Endothelial cell of umbilical vein (primary cell): ENCODE results near the gene GPR155. TPM values are rescaled to one million over a fixed set of nuclear protein-coding genes. Genes with fewer than 3 reads are reported as not detected.

Experiments
- BruUV-seq: library from RNA; stranded (reverse); fragments of 400-500 nt; replicated peaks from 2 replicates; lab custom pipeline; 2021; lab: Mats Ljungman, UMichigan
- CTCF ChIA-PET: fragments of 300-600, 350-600 bp; sonication (Branson Sonifier 250); formaldehyde crosslinking; loops from one replicate; lab custom pipeline; 2021; ENCODE audit warnings: antibody characterized with exemption, inconsistent platforms; lab: Charles Lee
- POLR2A ChIA-PET: fragments of 300-600, 350-600 bp; sonication (Branson Sonifier 250); formaldehyde crosslinking; loops from one replicate; lab custom pipeline; 2021; ENCODE audit warnings: antibody characterized with exemption, inconsistent platforms; lab: Charles Lee
- DNase-seq: peaks from one replicate; pipeline ENCODE4 v3.0.0-alpha.2; 2011; ENCODE audit warnings: low read depth, low spot score
- FAIRE-seq: peaks from 2 replicates; lab custom pipeline; 2011; peaks lifted over from hg19 to GRCh38; lab: Jason Lieb, UNC
- H2AFZ ChIP-seq: 2 replicates; pipeline ENCODE4 v1.6.0; 2012; ENCODE audit warnings: low read depth, low read length, control low read depth, inconsistent platforms
- H3K27ac ChIP-seq: 2 replicates; pipeline ENCODE4 v1.5.1; 2011; ENCODE audit warnings: low read depth, mild to moderate bottlenecking, control low read depth, low read length, moderate library complexity; ENCODE audit not compliant: insufficient read depth
- H3K27me3 ChIP-seq, 2 experiments: 2 replicates each; pipeline versions ENCODE4 v1.6.0 to v1.6.1; 2011; ENCODE audit warnings: low read length in 2 of 2, mixed read lengths in 1 of 2; ENCODE audit not compliant: control insufficient read depth in 2 of 2, insufficient read depth in 2 of 2
- H3K36me3 ChIP-seq, 2 experiments: 2 replicates in 1 of 2; 3 replicates in 1 of 2; pipeline ENCODE4 v1.5.1; 2011; ENCODE audit warnings: low read length in 2 of 2, mild to moderate bottlenecking in 1 of 2, moderate library complexity in 1 of 2; ENCODE audit not compliant: control insufficient read depth in 2 of 2, insufficient read depth in 2 of 2; ENCODE audit errors: extremely low read depth in 1 of 2
- H3K4me1 ChIP-seq: 3 replicates; pipeline ENCODE4 v1.5.1; 2011; ENCODE audit warnings: mild to moderate bottlenecking, low read length; ENCODE audit not compliant: control insufficient read depth, insufficient read depth; ENCODE audit errors: extremely low read depth
- H3K4me2 ChIP-seq: 2 replicates; pipeline ENCODE4 v1.6.1; 2011; ENCODE audit warnings: low read length, control low read depth, mixed read lengths; ENCODE audit not compliant: insufficient read depth
- H3K4me3 ChIP-seq, 3 experiments: fragments of 200-600 bp in 1 of 3; sonication (generic), shearing (Covaris generic) in 1 of 3; replicated peaks in 1 of 3; 2 replicates each; pipeline ENCODE4 v1.5.1; 2011 to 2016; ENCODE audit warnings: control low read depth in 3 of 3, low read length in 3 of 3, mild to moderate bottlenecking in 2 of 3, inconsistent platforms in 1 of 3, low read depth in 1 of 3, moderate library complexity in 1 of 3; ENCODE audit not compliant: insufficient read depth in 1 of 3
- H3K79me2 ChIP-seq: 2 replicates; pipeline ENCODE4 v1.6.0; 2012; ENCODE audit warnings: low read length, inconsistent platforms; ENCODE audit not compliant: control insufficient read depth, insufficient read depth
- H3K9ac ChIP-seq: replicated peaks from 2 replicates; pipeline ENCODE3; 2011; ENCODE audit warnings: low read length, control low read depth; ENCODE audit not compliant: insufficient read depth; ENCODE audit errors: extremely low read depth
- H3K9me1 ChIP-seq: replicated peaks from 3 replicates; pipeline ENCODE4 v1.6.0; 2011; ENCODE audit warnings: mild to moderate bottlenecking, low read length; ENCODE audit not compliant: control insufficient read depth, insufficient read depth; ENCODE audit errors: extremely low read depth
- H3K9me3 ChIP-seq: replicated peaks from 2 replicates; pipeline ENCODE4 v1.5.1; 2012; ENCODE audit warnings: low read length, inconsistent platforms; ENCODE audit not compliant: control insufficient read depth, insufficient read depth
- H4K20me1 ChIP-seq: replicated peaks from 2 replicates; pipeline ENCODE3; 2011; ENCODE audit warnings: mild to moderate bottlenecking, low read length; ENCODE audit not compliant: control insufficient read depth, insufficient read depth; ENCODE audit errors: extremely low read depth
- CTCF ChIP-seq, 2 donors: IDR thresholded peaks; 1 replicate in 1 of 2; 2 replicates in 1 of 2; pipeline ENCODE4 v1.5.1; 2011; ENCODE audit warnings: low read length in 2 of 2, mild to moderate bottlenecking in 2 of 2, moderate library complexity in 2 of 2, control low read depth in 1 of 2, inconsistent platforms in 1 of 2, low read depth in 1 of 2; ENCODE audit not compliant: insufficient read depth in 1 of 2; ENCODE audit errors: extremely low read depth in 1 of 2
- EZH2 ChIP-seq: IDR thresholded peaks from 2 replicates; pipeline ENCODE4 v1.6.1; 2012; ENCODE audit warnings: borderline replicate concordance, low read depth, mild to moderate bottlenecking, moderate library complexity, low read length, inconsistent platforms; ENCODE audit not compliant: severe bottlenecking
- FOS ChIP-seq: IDR thresholded peaks from 2 replicates; pipeline ENCODE4 v1.6.1; 2011; ENCODE audit warnings: mild to moderate bottlenecking, low read length, moderate library complexity, borderline replicate concordance; ENCODE audit not compliant: insufficient read depth
- GATA2 ChIP-seq: IDR thresholded peaks from 2 replicates; pipeline ENCODE4 v1.7.0; 2011; ENCODE audit warnings: low read depth, mild to moderate bottlenecking, moderate library complexity, mixed read lengths, low read length; ENCODE audit not compliant: insufficient read length, insufficient read depth
- JUN ChIP-seq: IDR thresholded peaks from 2 replicates; pipeline ENCODE4 v1.6.1; 2011; ENCODE audit warnings: borderline replicate concordance, low read depth; ENCODE audit not compliant: insufficient read length, insufficient read depth
- MAX ChIP-seq: IDR thresholded peaks from 2 replicates; pipeline ENCODE4 v1.6.1; 2011; ENCODE audit not compliant: insufficient read depth, insufficient read length
- MYC ChIP-seq: IDR thresholded peaks from one replicate; pipeline ENCODE4 v1.6.1; 2011; ENCODE audit warnings: mild to moderate bottlenecking, low read depth, low read length
- POLR2A ChIP-seq: IDR thresholded peaks from 2 replicates; pipeline ENCODE4 v1.6.1; 2012; ENCODE audit warnings: low read depth, mild to moderate bottlenecking, control low read depth, low read length
- POLR2AphosphoS5 ChIP-seq: IDR thresholded peaks from 2 replicates; pipeline ENCODE4 v1.6.1; 2012; ENCODE audit warnings: low read depth, mild to moderate bottlenecking, control low read depth, low read length, moderate library complexity; ENCODE audit not compliant: insufficient read depth
- dilution Hi-C: fragments of 300-500 bp; cut with MboI; formaldehyde crosslinking; loops from one replicate; pipeline ENCODE4 v1.15.0; 2019; ENCODE audit warnings: low sequenced_read_pairs; ENCODE audit not compliant: extremely low pct_ligation_motif_present
- intact Hi-C: fragments of 100-400 bp; cut with micrococcal nuclease; formaldehyde crosslinking; loops from one replicate; pipeline ENCODE4 v1.10.0; 2022
- polyA plus RNA-seq, 4 experiments: library from polyadenylated mRNA; depleted of rRNA in 3 of 4; stranded (reverse) in 3 of 4; unstranded in 1 of 4; fragments of >200 nt; gene quantifications; 2 replicates each; pipeline versions ENCODE4 v1.2.1 to v1.2.3, GENCODE V29; 2011 to 2012; ENCODE audit warnings: missing spikeins in 1 of 4
- total RNA-seq: library from RNA; stranded (reverse); gene quantifications from 2 replicates; pipeline ENCODE4 v1.2.3, GENCODE V29; 2021

GPR155 gene
- total and polyA plus RNA-seq, 2 donors (not counting 3 experiments of a cell fraction or from before 2014, with no cell fraction given) = 0.62 to 1.7 TPM

- TF ChIP-seq JUN = no peak
- TF ChIP-seq GATA2 = no peak
- TF ChIP-seq POLR2A = no peak
- TF ChIP-seq MYC = no peak
- no peak for TF ChIP-seq CTCF (IDR thresholded peaks at IDR 0.05; ENCODE audit: extremely low read depth in 1 of 2, insufficient read depth in 1 of 2, low read depth in 1 of 2, low read length in 2 of 2)
- no peak for TF ChIP-seq EZH2
- no peak for TF ChIP-seq POLR2AphosphoS5
- no peak for TF ChIP-seq MAX
- TF ChIP-seq FOS = no peak
Observed at GRCh38 chr2:174493549-174494331, 6.9 kb upstream of the GPR155 start.

More at GRCh38 chr2:174493549-174494331, 6.9 kb upstream of the GPR155 start:
- peaks cover 3 to 4% of the 10 kb centered on the region in 2 experiments for H3K27me3 ChIP-seq
- no peak overlapping the region for H3K9ac ChIP-seq
- POLR2A ChIA-PET = no interaction called here
- no TSS peak for BruUV-seq
- FAIRE-seq (no peak), DNase-seq (no peak)
- no peaks in the 10 kb centered on the region for H3K9me3 ChIP-seq
- dilution Hi-C loops = no loop called here
- H4K20me1 ChIP-seq = no peaks in the 10 kb centered on the region
- H3K9me1 ChIP-seq = no peaks in the 10 kb centered on the region
- H3K4me2 ChIP-seq = no peak overlapping the region
- CTCF ChIA-PET = interaction anchor here (1.6 kb wide), 1 partner anchor 10 kb away, joined by 3 read pairs; no protein-coding TSS in a partner anchor
- no peak overlapping the region for H2AFZ ChIP-seq
- H3K27ac ChIP-seq = no peak overlapping the region
- H3K79me2 ChIP-seq = no peaks in the 10 kb centered on the region
- no peaks in the 10 kb centered on the region for H3K36me3 ChIP-seq
- H3K4me1 ChIP-seq = no peaks in the 10 kb centered on the region
- intact Hi-C loops = no loop called here
- no peak overlapping the region for H3K4me3 ChIP-seq
